Adrenal gland (tissue), 5 donors: ENCODE results near the gene SCARB1.
A peak's percentile ranks its signal among the peaks of the same experiment; 100 is the strongest.

ENCODE experiments used
- POLR2A ChIP-seq, 2 donors: fragments of 450-650 bp; IDR thresholded peaks; one replicate each; pipeline ENCODE4 v1.6.1; 2017; ENCODE audit warnings: antibody characterized with exemption in 2 of 2, mild to moderate bottlenecking in 2 of 2, moderate library complexity in 1 of 2
- TF ChIP-seq, protein P1 (sequence below), 6 experiments: fragments of 450-650 bp in 4 of 6; fragments of 200-600 bp in 2 of 6; sonication (generic) in 1 of 6; IDR thresholded peaks; 1 replicate in 5 of 6; 2 replicates in 1 of 6; pipeline versions ENCODE4 v1.5.1 to v1.8.0; 2016 to 2021; ENCODE audit warnings: antibody characterized with exemption in 6 of 6, mild to moderate bottlenecking in 2 of 6, moderate library complexity in 1 of 6
- donor health status: DM: no; HTN: no; CAD: no.

DNA sequence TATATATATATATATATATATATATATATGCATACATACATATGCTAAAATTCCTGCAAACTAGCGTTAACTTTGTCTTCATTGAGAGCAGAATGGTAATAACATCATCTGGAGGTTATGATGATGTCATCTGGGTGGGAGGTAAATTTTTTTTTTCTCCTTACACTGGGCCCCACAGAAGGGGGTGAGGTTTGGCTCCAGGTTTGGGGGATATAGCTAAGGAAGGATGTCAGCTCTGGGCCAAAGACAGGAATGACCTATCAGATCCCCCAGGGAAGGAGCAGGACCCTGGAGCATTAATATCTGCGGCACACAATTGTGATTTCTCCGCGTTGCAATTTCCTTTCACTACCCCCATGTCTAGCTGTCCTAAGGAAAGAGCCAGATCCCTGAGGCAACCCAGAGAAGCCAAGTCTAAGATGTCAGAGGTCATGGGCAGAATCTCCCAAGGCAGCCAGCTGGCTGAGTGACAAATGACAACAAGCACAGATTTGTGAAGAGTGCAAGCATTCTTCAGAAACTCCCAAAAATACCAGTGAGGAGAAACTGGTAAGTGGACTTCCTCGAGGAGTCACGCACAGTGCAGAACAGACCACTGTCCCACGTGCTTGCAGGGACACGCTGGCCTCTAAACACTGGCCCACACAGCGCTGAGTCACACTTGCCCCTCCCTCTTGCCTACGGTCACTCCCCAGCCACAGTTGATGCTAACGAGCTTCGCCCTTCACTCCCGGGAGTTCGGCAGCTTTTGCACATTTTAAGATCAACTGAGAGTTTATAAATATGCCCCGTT lies 40.8 kb upstream of the SCARB1 start:
- TF ChIP-seq, protein P1, sequence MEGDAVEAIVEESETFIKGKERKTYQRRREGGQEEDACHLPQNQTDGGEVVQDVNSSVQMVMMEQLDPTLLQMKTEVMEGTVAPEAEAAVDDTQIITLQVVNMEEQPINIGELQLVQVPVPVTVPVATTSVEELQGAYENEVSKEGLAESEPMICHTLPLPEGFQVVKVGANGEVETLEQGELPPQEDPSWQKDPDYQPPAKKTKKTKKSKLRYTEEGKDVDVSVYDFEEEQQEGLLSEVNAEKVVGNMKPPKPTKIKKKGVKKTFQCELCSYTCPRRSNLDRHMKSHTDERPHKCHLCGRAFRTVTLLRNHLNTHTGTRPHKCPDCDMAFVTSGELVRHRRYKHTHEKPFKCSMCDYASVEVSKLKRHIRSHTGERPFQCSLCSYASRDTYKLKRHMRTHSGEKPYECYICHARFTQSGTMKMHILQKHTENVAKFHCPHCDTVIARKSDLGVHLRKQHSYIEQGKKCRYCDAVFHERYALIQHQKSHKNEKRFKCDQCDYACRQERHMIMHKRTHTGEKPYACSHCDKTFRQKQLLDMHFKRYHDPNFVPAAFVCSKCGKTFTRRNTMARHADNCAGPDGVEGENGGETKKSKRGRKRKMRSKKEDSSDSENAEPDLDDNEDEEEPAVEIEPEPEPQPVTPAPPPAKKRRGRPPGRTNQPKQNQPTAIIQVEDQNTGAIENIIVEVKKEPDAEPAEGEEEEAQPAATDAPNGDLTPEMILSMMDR (IDR thresholded peaks at IDR 0.05) = no peak
- TF ChIP-seq POLR2A (IDR thresholded peaks at IDR 0.05) = peak in 1 of 2 donors; percentile 92
